T-helper 1 cell treated with Interleukin-12 subunit alpha and Interleukin-12 subunit beta and Interleukin-4 antibody, amounts not matched to agents 30 μg/mL and 1 μg/mL, for 36 hours (primary cell): Measurements from ENCODE around the gene LRRC36.
A peak's percentile ranks its signal among the peaks of the same experiment; 100 is the strongest.

ENCODE experiments used
- H3K27ac Mint-ChIP-seq: one replicate; pipeline ENCODE4 v1.8.0; 2021; ENCODE audit warnings: mild to moderate bottlenecking, mixed read lengths
- H3K27me3 Mint-ChIP-seq: one replicate; pipeline ENCODE4 v1.8.0; 2021; ENCODE audit warnings: low read depth, mixed read lengths
- H3K36me3 Mint-ChIP-seq: one replicate; pipeline ENCODE4 v1.8.0; 2021; ENCODE audit warnings: low read depth, mixed read lengths
- H3K4me1 Mint-ChIP-seq: one replicate; pipeline ENCODE4 v1.8.0; 2021; ENCODE audit warnings: low read depth, mixed read lengths
- H3K4me3 Mint-ChIP-seq: one replicate; pipeline ENCODE4 v1.8.0; 2021; ENCODE audit warnings: mild to moderate bottlenecking, moderate library complexity, mixed read lengths
- H3K9me3 Mint-ChIP-seq: one replicate; pipeline ENCODE4 v1.8.0; 2021; ENCODE audit warnings: mixed read lengths

Gene LRRC36, protein sequence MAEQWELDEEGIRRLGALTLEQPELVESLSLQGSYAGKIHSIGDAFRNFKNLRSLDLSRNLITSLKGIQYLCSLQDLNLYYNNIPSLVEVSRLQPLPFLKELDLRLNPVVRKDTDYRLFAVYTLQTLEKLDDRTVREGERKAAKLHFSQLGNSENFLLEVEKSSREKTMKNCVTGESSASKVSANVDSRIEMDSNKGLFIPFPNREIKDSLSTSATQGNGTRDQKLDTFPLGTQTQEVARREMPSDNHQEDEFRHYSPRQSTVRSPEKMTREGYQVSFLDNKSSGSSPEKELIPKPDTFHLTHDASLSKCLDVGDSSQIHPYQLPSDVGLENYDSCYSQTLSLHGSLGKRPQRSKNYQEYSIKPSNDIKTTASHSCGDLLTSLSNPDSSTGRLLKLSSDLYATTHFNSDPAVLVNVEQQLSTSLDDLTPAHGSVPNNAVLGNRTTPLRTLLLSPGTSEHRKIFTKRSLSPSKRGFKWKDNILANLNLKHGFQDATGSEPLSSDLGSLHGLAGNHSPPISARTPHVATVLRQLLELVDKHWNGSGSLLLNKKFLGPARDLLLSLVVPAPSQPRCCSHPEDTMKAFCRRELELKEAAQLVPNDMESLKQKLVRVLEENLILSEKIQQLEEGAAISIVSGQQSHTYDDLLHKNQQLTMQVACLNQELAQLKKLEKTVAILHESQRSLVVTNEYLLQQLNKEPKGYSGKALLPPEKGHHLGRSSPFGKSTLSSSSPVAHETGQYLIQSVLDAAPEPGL

DNA sequence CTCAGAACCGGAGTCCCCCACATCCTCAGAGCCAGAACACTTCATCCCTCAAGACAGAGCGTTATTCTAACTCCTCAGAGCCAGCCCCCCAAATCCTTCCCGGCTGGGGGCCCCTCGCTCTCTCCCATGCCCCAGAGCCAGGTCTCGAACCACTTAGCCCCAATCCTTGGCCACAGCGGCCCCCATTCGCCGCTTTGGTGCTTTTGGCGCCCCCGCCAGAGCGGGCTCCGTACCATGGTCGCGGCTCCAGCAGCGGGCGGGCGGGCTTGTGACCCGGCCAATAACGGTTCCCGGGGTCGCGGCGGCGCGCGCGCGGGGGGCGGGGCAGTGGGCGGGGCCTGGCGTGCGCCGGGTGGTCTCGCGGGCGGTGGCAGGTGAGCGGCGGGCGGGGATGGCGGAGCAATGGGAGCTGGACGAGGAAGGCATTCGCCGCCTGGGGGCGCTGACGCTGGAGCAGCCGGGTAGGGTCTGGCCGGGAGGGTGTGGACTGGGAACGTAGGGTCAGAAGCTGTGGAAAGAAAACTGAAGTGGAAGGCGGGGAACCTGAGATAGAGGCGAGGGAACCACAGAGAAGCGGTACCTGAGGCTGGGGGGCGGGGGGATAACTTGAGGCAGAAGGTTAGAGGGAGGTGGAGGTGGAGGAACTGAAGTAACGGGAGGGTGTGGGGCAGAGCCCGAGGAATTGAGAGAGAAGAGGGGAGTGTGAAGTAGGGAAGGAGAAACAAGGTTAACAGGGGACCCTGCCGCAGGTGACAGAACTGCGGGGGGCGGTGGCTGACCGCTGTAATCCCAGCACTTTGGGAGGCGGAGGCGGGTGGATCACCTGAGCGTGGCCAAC is at the start of gene LRRC36, which contains the start of gene KCTD19:
Gene LRRC36, plus strand, starts transcription at position 344 of the 838 bp plus-strand sequence. Its CDS starts 48 bp downstream, at position 392.
Gene KCTD19, minus strand, starts transcription at position 270 of the 838 bp plus-strand sequence. Its CDS starts 34 bp downstream, at position 236.
- Mint-ChIP-seq H3K27ac (no peak within 1 kb of the TSS), H3K36me3 (no peaks in the 10 kb centered on the region), H3K27me3 (peaks cover 54% of the 10 kb centered on the region), H3K4me3 (peak within 1 kb of the TSS; percentile 88), H3K9me3 (no peaks in the 10 kb centered on the region), H3K4me1 (peaks cover 7% of the 10 kb centered on the region)

DNA sequence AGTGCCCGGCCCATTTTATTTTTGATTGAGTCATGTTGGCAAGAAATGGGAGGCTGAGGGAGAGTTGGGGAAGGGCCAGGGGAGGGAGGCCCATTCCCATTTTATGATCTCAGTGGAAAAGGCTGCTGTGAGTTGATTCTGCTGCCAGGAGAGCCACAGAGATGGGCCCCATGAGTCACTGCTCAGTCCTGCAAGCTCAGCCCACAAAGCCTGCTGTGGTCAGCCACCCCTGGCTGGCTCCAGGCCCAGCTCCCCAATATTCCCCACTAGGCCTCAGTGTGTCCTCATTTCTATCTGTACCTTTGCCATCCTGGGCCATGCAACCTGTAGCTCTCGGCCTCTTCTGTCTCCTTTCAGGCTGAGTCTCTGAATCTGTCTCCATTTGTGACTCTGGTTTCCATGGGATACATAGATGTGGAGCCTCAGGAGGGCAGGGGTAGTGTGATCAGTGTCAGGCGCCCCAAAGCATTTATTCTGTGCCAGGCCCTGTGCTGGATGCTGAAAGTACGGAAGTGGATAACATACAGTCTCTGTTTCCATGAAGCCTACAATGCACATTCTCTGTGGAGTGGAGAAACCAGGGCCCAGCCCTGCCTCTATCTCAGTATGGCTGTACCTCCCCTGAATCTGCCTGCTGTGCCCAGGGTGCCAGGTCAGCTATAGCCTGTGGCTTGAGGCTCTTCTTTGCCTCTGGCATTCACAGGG is 49.2 kb upstream of the LRRC36 start:
- H3K4me3 Mint-ChIP-seq = peak overlapping the region; percentile 54
- peaks cover 8% of the 10 kb centered on the region for H3K4me1 Mint-ChIP-seq
- peaks cover 14% of the 10 kb centered on the region for H3K36me3 Mint-ChIP-seq
- no peaks in the 10 kb centered on the region for H3K27me3 Mint-ChIP-seq
- no peaks in the 10 kb centered on the region for H3K9me3 Mint-ChIP-seq
- H3K27ac Mint-ChIP-seq = peak overlapping the region; percentile 45

DNA sequence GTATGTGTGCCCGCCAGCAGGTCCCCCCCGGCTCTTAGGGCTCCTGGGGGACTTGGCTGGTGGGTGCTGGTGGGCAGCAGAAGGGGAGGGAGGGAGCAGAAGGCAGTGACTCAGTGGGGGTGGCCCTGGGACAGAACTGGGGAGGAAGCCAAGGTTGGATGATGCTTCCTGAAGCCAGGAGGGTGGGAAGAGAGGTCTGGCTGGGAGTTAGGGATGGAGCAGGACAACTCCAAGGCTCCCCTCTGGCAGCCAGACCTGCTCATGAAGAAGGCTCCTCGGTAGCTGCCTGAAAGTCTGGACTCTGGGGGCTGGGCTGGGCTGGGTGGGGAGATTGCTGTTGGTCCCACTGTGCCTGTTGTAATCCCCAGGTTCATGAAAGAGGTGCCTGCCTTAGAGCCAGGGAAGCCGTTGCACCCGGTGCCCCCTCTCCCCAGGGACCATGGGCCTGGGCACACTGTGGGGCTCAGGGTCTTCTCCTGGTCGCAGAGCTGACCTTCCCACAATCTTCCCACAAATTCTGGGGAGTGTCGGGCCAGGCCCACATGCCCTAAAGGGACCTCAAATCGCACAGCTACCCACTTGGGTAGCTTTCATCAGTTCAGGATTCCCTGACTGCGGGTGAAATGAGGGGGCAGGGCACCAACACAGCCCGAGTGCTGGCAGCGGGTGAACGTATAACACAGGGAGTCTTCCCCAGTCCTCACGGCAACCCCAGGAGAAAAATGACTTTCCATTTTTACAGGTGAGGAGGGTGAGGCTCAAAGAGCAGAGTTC is 48.4 kb upstream of the LRRC36 start:
- Mint-ChIP-seq H3K27me3 (no peaks in the 10 kb centered on the region), H3K4me1 (peaks cover 8% of the 10 kb centered on the region), H3K9me3 (no peaks in the 10 kb centered on the region), H3K36me3 (peaks cover 14% of the 10 kb centered on the region), H3K27ac (peak overlapping the region; percentile 67), H3K4me3 (peak overlapping the region; percentile 84)

DNA sequence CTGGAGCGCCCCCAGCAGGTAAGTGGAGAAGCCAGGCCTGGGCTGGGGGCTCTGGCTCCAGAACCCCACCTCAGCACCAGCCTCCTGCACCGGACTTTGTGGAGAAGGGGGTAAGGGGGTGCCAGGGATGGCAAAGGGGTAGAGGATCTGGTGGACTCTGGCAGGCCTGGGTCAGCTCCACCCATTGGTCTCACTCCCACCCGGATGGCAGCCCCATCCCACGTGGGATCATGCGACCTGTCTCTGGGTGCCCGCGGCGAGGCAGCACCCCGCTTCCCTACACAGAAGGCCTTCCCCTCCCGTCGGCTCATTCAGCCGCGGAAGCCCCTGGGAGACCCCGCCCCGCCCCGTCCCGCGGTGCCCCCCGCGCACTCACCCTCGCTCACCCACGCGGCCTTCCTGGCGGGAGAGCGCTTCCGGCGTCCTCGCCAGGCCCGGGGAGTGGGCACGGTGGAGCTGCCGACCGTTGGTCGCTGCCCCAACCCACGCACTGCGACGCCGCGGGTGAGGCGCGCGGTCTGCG is 47.8 kb upstream of the LRRC36 start:
- no peaks in the 10 kb centered on the region for H3K9me3 Mint-ChIP-seq
- H3K36me3 Mint-ChIP-seq = peaks cover 14% of the 10 kb centered on the region
- no peaks in the 10 kb centered on the region for H3K27me3 Mint-ChIP-seq
- peak overlapping the region; percentile 67 for H3K27ac Mint-ChIP-seq
- peak overlapping the region; percentile 84 for H3K4me3 Mint-ChIP-seq
- H3K4me1 Mint-ChIP-seq = peaks cover 8% of the 10 kb centered on the region

DNA sequence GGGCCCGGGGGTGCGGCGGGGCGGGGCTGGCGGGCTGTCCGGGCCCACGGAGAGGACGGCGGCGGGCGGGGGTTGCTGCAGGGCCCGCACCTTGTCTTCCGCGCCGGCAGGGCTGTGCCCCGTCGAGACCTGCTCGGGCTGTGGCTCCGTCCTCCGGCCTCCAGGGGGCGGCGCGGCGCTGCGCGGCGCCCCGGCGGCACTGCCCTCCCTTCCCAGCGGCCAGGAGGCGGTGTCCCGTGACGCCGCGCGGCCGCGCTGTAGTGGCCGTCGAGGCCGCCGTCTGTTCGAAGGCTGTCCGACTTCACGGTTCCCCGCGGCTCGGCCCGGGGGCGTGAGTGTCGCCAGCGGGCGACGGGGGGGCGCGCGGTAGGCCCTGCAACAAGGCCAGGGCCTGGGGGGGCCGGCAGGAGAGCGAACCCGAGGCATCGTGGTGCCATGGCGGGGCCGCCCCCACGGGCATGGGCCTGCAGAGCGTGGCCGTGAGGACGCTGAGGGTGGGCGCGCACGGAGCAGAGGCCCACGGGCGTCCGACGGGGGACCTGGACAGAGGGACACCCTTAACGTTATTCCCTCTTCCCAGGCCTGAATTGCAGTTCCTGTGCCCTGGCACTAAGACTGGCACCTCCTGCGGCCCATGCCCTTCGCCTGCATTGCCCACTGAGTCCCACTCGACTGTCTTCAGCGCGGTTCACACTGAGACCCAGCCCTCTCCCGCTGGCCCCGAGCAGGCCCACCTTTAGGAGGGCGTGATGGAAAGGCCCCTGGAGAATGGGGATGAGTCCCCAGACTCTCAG is 47.1 kb upstream of the LRRC36 start, which contains the start of gene PLEKHG4:
Gene PLEKHG4, plus strand, starts transcription at position 237 of the 794 bp plus-strand sequence. Its CDS starts 513 bp downstream, at position 750.
- H3K4me3 Mint-ChIP-seq = peak within 1 kb of the TSS; percentile 84
- H3K9me3 Mint-ChIP-seq = no peaks in the 10 kb centered on the region
- H3K27ac Mint-ChIP-seq = peak within 1 kb of the TSS; percentile 67
- H3K4me1 Mint-ChIP-seq = peaks cover 8% of the 10 kb centered on the region
- peaks cover 12% of the 10 kb centered on the region for H3K36me3 Mint-ChIP-seq
- no peaks in the 10 kb centered on the region for H3K27me3 Mint-ChIP-seq

DNA sequence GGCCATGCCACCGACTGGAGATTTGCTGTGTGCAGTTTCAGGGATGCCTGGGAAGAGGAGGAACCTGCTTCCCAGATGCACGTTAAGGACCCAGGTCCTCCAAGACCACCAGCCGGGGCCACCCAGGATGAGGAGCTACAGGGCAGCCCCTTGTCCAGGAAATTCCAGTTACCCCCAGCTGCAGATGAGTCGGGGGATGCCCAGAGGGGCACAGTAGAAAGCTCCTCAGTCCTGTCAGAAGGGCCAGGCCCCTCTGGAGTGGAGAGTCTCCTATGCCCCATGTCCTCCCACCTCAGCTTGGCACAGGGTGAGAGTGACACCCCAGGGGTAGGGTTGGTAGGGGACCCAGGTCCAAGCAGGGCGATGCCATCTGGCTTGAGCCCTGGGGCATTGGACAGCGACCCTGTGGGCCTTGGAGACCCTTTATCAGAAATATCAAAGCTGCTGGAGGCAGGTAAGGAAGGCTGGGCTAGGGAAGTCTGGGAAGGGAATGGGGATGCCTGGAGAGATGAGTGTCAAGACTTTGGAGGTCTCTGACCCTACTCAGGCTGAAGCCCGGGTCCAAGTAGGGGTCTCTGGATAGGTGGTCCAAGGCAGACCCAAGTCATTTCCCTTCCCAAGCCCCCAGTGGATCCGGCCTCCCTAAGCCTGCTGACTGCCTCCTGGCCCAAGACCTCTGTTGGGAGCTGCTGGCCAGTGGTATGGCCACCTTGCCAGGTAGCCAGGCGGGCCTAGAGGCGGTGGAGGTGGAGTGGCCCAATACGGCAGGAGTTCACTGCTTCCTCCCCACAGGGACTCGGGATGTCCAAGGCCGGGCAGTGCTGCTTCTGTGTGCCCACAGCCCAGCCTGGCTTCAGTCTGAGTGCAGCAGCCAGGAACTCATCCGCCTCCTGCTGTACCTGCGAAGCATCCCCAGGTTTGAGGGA is 46.3 kb upstream of the LRRC36 start:
- peaks cover 10% of the 10 kb centered on the region for H3K36me3 Mint-ChIP-seq
- peak overlapping the region; percentile 44 for H3K4me3 Mint-ChIP-seq
- H3K27ac Mint-ChIP-seq = no peak overlapping the region

DNA sequence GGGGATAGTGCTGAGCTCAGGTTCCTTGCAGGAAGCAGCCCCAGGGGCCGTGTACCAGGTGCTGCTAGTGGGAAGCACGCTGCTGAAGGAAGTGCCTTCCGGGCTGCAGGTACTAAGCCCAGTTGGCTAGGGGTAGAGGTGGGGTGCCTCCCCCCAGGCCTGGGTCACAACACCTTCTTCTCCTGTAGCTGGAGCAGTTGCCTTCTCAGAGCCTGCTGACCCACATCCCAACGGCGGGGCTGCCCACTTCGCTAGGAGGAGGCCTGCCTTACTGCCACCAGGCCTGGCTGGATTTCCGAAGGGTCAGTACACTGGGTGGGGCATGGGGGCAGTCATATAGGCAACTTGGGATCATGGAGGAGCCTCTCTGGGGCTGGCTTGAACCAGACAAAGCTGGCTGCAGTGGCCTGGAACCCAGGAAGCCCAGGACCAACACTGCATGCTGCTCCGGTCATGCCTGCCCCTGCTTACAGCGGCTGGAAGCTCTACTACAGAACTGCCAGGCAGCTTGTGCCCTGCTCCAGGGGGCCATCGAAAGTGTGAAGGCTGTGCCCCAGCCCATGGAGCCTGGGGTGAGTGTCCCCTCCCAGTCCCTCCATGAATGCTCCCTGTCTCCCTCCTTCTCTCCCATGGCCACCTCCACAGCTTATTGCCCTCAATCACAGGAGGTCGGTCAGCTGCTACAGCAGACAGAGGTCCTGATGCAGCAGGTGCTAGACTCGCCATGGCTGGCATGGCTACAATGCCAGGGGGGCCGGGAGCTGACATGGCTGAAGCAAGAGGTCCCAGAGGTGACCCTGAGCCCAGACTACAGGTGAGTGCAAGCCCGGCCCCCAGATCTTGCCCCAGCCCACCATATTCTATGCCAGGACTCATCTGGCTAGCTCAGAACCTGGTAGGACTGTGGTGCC is 44.8 kb upstream of the LRRC36 start:
- H3K36me3 Mint-ChIP-seq = peaks cover 4% of the 10 kb centered on the region
- no peak overlapping the region for H3K27ac Mint-ChIP-seq
- no peaks in the 10 kb centered on the region for H3K9me3 Mint-ChIP-seq
- H3K4me3 Mint-ChIP-seq = no peak overlapping the region
- no peaks in the 10 kb centered on the region for H3K27me3 Mint-ChIP-seq
- peaks cover 5% of the 10 kb centered on the region for H3K4me1 Mint-ChIP-seq

More for the DNA sequence above, 46.3 kb upstream of the LRRC36 start:
- Mint-ChIP-seq H3K27me3 (no peaks in the 10 kb centered on the region), H3K9me3 (no peaks in the 10 kb centered on the region), H3K4me1 (peaks cover 6% of the 10 kb centered on the region)

DNA sequence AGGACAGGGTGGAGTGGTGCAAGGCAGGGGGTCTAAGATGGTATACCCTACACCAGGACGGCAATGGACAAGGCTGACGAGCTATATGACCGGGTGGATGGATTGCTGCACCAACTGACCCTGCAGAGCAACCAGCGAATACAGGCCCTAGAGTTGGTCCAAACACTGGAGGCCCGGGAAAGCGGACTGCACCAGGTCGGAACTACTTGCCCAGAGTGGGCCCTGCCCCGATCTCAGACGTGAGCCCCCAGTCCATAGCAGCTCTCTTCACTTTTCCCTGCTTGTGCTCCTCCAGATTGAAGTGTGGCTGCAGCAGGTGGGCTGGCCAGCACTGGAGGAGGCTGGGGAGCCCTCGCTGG is 44.2 kb upstream of the LRRC36 start:
- Mint-ChIP-seq H3K4me3 (no peak overlapping the region), H3K36me3 (peaks cover 3% of the 10 kb centered on the region), H3K27ac (no peak overlapping the region), H3K9me3 (no peaks in the 10 kb centered on the region), H3K4me1 (peaks cover 5% of the 10 kb centered on the region), H3K27me3 (no peaks in the 10 kb centered on the region)

DNA sequence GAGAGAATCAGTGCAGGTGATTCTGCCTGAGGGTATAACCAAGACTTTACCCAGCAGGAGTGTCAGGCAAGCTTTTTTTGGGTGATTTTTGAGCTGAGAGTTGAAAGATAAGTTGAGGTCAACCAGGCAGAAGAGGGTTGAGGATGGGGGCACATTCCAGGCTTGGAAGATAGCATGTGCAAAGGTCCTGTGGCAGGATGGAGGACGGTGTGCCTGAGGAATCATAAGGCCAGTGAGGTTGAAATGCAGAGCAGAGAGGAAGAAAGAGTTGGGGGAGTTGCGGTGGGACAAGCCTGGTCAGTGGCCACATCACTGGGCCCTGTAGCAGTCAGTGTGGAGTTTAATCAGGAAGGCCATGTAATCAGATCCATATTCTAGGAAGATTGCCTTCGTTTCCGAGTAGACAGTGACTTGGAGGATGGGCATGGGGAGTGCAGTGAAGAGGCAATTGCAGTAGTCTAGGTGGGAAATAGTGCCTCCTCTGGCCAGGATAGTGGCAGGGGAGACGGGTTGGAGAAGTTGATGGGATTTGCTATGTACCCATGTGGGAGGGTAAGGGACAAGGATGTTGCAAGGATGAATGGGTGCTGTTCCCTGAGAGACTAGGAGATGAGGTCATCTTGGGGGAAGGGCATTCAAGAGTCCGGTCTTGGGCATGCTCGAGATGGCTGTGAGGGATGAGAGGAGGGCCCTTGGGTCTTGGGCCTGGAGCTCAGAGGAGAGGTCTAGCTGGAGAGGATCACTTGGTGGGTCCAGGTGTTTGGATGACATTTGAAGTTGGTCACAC is 43.4 kb upstream of the LRRC36 start:
- Mint-ChIP-seq H3K9me3 (no peaks in the 10 kb centered on the region), H3K4me1 (no peaks in the 10 kb centered on the region), H3K27ac (no peak overlapping the region), H3K4me3 (no peak overlapping the region), H3K36me3 (peaks cover 1% of the 10 kb centered on the region), H3K27me3 (no peaks in the 10 kb centered on the region)

DNA sequence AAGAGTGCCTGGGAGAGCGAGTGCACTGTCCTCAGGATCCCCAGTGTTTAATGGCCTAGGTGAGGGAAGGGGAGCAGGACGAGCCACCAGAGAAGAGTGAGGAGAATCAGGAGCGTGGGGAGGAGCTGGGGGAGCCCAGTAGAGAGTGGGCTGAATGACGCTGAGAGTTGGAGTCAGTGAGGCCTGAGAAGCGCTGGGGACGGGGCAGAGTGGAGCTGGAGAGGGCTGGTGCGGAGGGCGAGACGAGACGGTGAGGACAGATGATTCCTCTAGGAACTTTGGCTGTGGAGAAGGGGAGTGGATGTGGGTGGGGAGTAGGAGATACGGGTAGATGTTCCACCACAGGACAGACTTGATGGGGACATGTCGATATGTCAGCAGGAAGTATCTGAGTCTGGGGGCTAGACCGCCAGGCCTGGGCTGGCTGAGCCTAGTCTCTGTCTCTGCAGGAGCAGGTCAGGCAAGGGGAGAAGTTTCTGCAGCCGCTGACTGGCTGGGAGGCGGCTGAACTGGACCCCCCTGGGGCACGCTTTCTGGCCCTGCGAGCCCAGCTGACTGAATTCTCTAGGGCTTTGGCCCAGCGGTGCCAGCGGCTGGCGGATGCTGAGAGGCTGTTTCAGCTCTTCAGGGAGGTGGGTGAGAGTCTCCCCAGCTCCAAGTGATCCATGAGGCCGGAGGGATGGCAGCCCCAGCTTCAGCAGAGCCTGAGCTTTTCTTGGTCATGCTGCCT is 42.6 kb upstream of the LRRC36 start:
- Mint-ChIP-seq H3K27me3 (no peaks in the 10 kb centered on the region), H3K27ac (no peak overlapping the region), H3K4me3 (no peak overlapping the region), H3K4me1 (no peaks in the 10 kb centered on the region), H3K36me3 (peaks cover 1% of the 10 kb centered on the region), H3K9me3 (no peaks in the 10 kb centered on the region)
